ENCODE data around the gene COL4A2. TPM values are rescaled to one million over a fixed set of nuclear protein-coding genes. Genes with fewer than 3 reads are reported as not detected.

Gene COL4A2
- total and polyA plus RNA-seq, 2 donors (not counting 1 experiment from before 2014, with no cell fraction given): 0.17 TPM; not detected in 1

DNA sequence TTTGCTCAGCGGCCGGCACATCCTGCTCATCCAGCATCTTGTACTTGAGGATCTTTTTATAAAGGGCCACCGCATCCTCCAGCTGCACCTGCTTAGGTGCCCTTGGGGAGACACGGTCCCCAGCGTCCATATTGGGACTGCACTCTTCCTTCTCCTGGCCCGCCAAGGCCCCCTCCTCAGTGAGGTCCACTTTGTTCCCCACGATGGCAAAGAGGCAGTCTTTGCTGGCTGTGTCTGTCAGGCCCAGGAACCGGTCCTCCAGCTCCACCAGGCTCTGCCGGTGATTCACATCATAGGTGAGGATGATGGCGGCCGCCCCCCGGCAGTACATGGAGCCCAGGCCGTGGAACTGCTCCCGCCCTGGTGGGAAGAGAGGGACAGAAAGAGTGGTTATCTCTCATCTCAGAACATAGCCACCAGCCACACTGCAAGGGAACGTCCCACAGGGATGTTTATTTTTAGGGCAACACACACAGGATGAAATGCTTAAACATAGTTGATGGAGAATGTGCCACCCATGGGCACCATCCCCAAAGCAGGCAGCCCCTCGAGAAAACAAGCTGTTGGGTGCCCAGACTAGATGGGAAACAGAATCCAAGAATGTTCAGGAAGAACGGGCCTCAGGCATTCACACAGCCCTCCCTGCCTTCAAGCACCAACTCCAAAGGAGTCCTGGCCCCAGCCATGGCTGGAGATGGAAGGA is 216.9 kb downstream of the COL4A2 start:
- Histone ChIP-seq H3K9me3 (ENCODE audit: control extremely low read depth in 1 of 3, control insufficient read depth in 2 of 3, insufficient read depth in 1 of 3, low read length in 2 of 3) (peaks cover 0 to 4% (median 0%) of the 10 kb centered on the region in 3 donors), H3K4me3 (ENCODE audit: control extremely low read depth in 1 of 5, extremely low read depth in 1 of 5, insufficient read depth in 1 of 5, low read depth in 2 of 5, low read length in 4 of 5) (no peak overlapping the region), H3K9ac (ENCODE audit: low read length) (no peak overlapping the region), H3K4me2 (replicated peaks; ENCODE audit: low read depth, low read length, poor library complexity, severe bottlenecking) (no peak overlapping the region), H3K36me3 (replicated peaks in 1 of 2; ENCODE audit: control extremely low read depth in 1 of 2, control insufficient read depth in 1 of 2, extremely low read depth in 1 of 2, insufficient read depth in 2 of 2, low read length in 1 of 2) (no peaks in the 10 kb centered on the region), H3K27ac (ENCODE audit: low read length in 2 of 2) (no peak overlapping the region), H3K4me1 (ENCODE audit: control insufficient read depth in 2 of 2, insufficient read depth in 2 of 2, low read length in 2 of 2) (peaks cover 20 to 21% of the 10 kb centered on the region in 2 donors), H3K27me3 (replicated peaks in 1 of 4; ENCODE audit: control extremely low read depth in 1 of 4, control insufficient read depth in 3 of 4, insufficient read depth in 4 of 4, low read length in 3 of 4) (peaks cover 0 to 5% (median 0%) of the 10 kb centered on the region in 4 experiments), H2AFZ (ENCODE audit: insufficient read depth, low read depth, low read length, poor library complexity, severe bottlenecking) (no peak overlapping the region), H4K20me1 (ENCODE audit: control insufficient read depth, insufficient read depth, low read length, poor library complexity, severe bottlenecking) (no peaks in the 10 kb centered on the region), H3K79me2 (ENCODE audit: control insufficient read depth, insufficient read depth, low read length) (no peaks in the 10 kb centered on the region)
- no peak for DNase-seq
- no peaks in the 10 kb centered on the region for H3K27me3 Mint-ChIP-seq
- no peak overlapping the region for H3K4me3 Mint-ChIP-seq
- ChIA-PET POLR2A (no interaction called here), CTCF (interaction anchor here (2.2 kb wide), 1 partner anchor 68 kb away, joined by 16 read pairs; no protein-coding TSS in a partner anchor)
- intact Hi-C loops (cut with micrococcal nuclease): no loop called here
- ATAC-seq (ENCODE audit: low read depth): no peak
- WGBS (ENCODE audit: insufficient coverage): 73% methylated on average over 11 of the region's 17 CpGs
- no peak overlapping the region for H3K27ac Mint-ChIP-seq
- TF ChIP-seq, protein P1, sequence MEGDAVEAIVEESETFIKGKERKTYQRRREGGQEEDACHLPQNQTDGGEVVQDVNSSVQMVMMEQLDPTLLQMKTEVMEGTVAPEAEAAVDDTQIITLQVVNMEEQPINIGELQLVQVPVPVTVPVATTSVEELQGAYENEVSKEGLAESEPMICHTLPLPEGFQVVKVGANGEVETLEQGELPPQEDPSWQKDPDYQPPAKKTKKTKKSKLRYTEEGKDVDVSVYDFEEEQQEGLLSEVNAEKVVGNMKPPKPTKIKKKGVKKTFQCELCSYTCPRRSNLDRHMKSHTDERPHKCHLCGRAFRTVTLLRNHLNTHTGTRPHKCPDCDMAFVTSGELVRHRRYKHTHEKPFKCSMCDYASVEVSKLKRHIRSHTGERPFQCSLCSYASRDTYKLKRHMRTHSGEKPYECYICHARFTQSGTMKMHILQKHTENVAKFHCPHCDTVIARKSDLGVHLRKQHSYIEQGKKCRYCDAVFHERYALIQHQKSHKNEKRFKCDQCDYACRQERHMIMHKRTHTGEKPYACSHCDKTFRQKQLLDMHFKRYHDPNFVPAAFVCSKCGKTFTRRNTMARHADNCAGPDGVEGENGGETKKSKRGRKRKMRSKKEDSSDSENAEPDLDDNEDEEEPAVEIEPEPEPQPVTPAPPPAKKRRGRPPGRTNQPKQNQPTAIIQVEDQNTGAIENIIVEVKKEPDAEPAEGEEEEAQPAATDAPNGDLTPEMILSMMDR (IDR thresholded peaks at IDR 0.05): no peak
- no peak for TF ChIP-seq EZH2 (IDR thresholded peaks at IDR 0.05; ENCODE audit: borderline replicate concordance, insufficient read depth, low read depth, low read length, poor library complexity, severe bottlenecking)
- no peaks in the 10 kb centered on the region for H3K9me3 Mint-ChIP-seq (ENCODE audit: insufficient read depth)
- H3K4me1 Mint-ChIP-seq: peaks cover 27% of the 10 kb centered on the region

Data from B cell (primary cell).